ENCODE results near the gene ZNF226. TPM values are rescaled to one million over a fixed set of nuclear protein-coding genes. Genes with fewer than 3 reads are reported as not detected.
A peak's percentile ranks its signal among the peaks of the same experiment; 100 is the strongest.
"Not testable (repeated sequence)": the region's sequence is repeated elsewhere in the genome, so short reads cannot be mapped to it uniquely, and the experiment has no call there.

The ZNF226 gene
- total RNA-seq, 1 donor, result 17.4 TPM

DNA sequence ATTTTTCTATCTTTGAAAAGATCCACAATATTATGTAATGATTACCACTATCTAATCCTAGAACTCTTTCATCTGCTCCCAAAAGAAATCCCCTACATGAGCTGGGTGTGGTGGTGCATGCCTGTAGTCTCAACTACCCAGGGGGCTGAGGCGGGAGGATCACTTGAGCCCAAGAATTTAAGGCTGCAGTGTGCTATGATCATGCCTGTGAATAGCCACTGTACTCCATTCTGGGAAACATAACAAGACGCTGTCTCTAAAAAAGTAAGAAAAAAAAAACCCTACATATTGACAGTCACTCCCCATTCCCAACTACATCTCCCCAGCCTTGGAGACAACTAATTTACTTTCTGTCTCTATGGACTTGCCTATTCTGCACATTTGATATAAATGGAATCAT is 1.1 kb upstream of the ZNF226 start:
- peaks cover 19% of the 10 kb centered on the region for H3K36me3 ChIP-seq (ENCODE audit: insufficient read depth, low read length)
- H3K27me3 ChIP-seq (ENCODE audit: insufficient read depth, low read length), result no peaks in the 10 kb centered on the region
- H3K4me2 ChIP-seq (ENCODE audit: insufficient read depth, low read length), result no peak overlapping the region
- DNase-seq (ENCODE audit: insufficient read length, low spot score, missing footprints), result no peak
- H4K20me1 ChIP-seq (ENCODE audit: insufficient read depth, low read length), result no peaks in the 10 kb centered on the region
- TF ChIP-seq, protein P1, sequence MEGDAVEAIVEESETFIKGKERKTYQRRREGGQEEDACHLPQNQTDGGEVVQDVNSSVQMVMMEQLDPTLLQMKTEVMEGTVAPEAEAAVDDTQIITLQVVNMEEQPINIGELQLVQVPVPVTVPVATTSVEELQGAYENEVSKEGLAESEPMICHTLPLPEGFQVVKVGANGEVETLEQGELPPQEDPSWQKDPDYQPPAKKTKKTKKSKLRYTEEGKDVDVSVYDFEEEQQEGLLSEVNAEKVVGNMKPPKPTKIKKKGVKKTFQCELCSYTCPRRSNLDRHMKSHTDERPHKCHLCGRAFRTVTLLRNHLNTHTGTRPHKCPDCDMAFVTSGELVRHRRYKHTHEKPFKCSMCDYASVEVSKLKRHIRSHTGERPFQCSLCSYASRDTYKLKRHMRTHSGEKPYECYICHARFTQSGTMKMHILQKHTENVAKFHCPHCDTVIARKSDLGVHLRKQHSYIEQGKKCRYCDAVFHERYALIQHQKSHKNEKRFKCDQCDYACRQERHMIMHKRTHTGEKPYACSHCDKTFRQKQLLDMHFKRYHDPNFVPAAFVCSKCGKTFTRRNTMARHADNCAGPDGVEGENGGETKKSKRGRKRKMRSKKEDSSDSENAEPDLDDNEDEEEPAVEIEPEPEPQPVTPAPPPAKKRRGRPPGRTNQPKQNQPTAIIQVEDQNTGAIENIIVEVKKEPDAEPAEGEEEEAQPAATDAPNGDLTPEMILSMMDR (IDR thresholded peaks at IDR 0.05; ENCODE audit: extremely low read depth, low read depth, low read length), result no peak
- H3K4me3 ChIP-seq (ENCODE audit: insufficient read depth, low read length), result no peak overlapping the region
- no peak overlapping the region for H3K27ac ChIP-seq (ENCODE audit: low read depth, low read length)
- no peaks in the 10 kb centered on the region for H3K9me3 ChIP-seq (ENCODE audit: low read depth, low read length)
- H3K79me2 ChIP-seq (ENCODE audit: insufficient read depth, low read length), result peaks cover 31% of the 10 kb centered on the region
- no peak overlapping the region for H2AFZ ChIP-seq (ENCODE audit: low read length)
- H3K4me1 ChIP-seq (ENCODE audit: insufficient read depth, low read length), result peaks cover 12% of the 10 kb centered on the region

- Histone ChIP-seq H3K27me3 (ENCODE audit: insufficient read depth, low read length) (no peaks in the 10 kb centered on the region), H3K36me3 (ENCODE audit: insufficient read depth, low read length) (peaks cover 23% of the 10 kb centered on the region), H4K20me1 (ENCODE audit: insufficient read depth, low read length) (no peaks in the 10 kb centered on the region), H3K79me2 (ENCODE audit: insufficient read depth, low read length) (peaks cover 31% of the 10 kb centered on the region), H3K4me2 (ENCODE audit: insufficient read depth, low read length) (peak overlapping the region; percentile 93), H2AFZ (ENCODE audit: low read length) (peak overlapping the region; percentile 95), H3K27ac (ENCODE audit: low read depth, low read length) (peak overlapping the region; percentile 92), H3K4me1 (ENCODE audit: insufficient read depth, low read length) (peaks cover 12% of the 10 kb centered on the region), H3K9me3 (ENCODE audit: low read depth, low read length) (no peaks in the 10 kb centered on the region), H3K4me3 (ENCODE audit: insufficient read depth, low read length) (peak overlapping the region; percentile 74)
- TF ChIP-seq, protein P1 (IDR thresholded peaks at IDR 0.05; ENCODE audit: extremely low read depth, low read depth, low read length), result no peak
- no peak for DNase-seq (ENCODE audit: insufficient read length, low spot score, missing footprints)
These were observed 600 bp upstream of the ZNF226 start for GRCh38 chr19:44164327-44164672.

- not testable (repeated sequence) for H3K27ac ChIP-seq (ENCODE audit: low read depth, low read length); H3K4me3 ChIP-seq (ENCODE audit: insufficient read depth, low read length); DNase-seq (ENCODE audit: insufficient read length, low spot score, missing footprints); H4K20me1 ChIP-seq (ENCODE audit: insufficient read depth, low read length); H2AFZ ChIP-seq (ENCODE audit: low read length); H3K4me1 ChIP-seq (ENCODE audit: insufficient read depth, low read length); H3K4me2 ChIP-seq (ENCODE audit: insufficient read depth, low read length); H3K27me3 ChIP-seq (ENCODE audit: insufficient read depth, low read length)
- H3K36me3 ChIP-seq (ENCODE audit: insufficient read depth, low read length), result peaks cover 80% of the 10 kb centered on the region
- H3K9me3 ChIP-seq (ENCODE audit: low read depth, low read length), result peaks cover 13% of the 10 kb centered on the region
- H3K79me2 ChIP-seq (ENCODE audit: insufficient read depth, low read length), result peaks cover 30% of the 10 kb centered on the region
These were observed 5.8 kb downstream of the ZNF226 start for GRCh38 chr19:44170660-44171059.

- Histone ChIP-seq H2AFZ (ENCODE audit: low read length) (no peak overlapping the region), H3K4me1 (ENCODE audit: insufficient read depth, low read length) (no peaks in the 10 kb centered on the region), H3K79me2 (ENCODE audit: insufficient read depth, low read length) (no peaks in the 10 kb centered on the region), H3K27ac (ENCODE audit: low read depth, low read length) (no peak overlapping the region), H3K4me3 (ENCODE audit: insufficient read depth, low read length) (no peak overlapping the region), H3K27me3 (ENCODE audit: insufficient read depth, low read length) (no peaks in the 10 kb centered on the region), H3K9me3 (ENCODE audit: low read depth, low read length) (peaks cover 36% of the 10 kb centered on the region), H3K4me2 (ENCODE audit: insufficient read depth, low read length) (no peak overlapping the region), H3K36me3 (ENCODE audit: insufficient read depth, low read length) (peaks cover 54% of the 10 kb centered on the region), H4K20me1 (ENCODE audit: insufficient read depth, low read length) (no peaks in the 10 kb centered on the region)
- TF ChIP-seq, protein P1 (IDR thresholded peaks at IDR 0.05; ENCODE audit: extremely low read depth, low read depth, low read length), result no peak
- DNase-seq (ENCODE audit: insufficient read length, low spot score, missing footprints), result no peak
These were observed 11.7 kb downstream of the ZNF226 start for GRCh38 chr19:44176590-44176989.
